Raji (cell line): Measurements from ENCODE around the gene SYT7.

Experiments used
- POLR2A ChIP-seq: IDR thresholded peaks from 2 replicates; pipeline ENCODE4 v1.6.1; 2011; ENCODE audit warnings: low read depth, low read length, control low read depth; ENCODE audit not compliant: insufficient read depth

Gene SYT7

GRCh38 chr11:61497876-61498275 lies 83.0 kb downstream of the SYT7 start:
- TF ChIP-seq POLR2A: no peak

DNA sequence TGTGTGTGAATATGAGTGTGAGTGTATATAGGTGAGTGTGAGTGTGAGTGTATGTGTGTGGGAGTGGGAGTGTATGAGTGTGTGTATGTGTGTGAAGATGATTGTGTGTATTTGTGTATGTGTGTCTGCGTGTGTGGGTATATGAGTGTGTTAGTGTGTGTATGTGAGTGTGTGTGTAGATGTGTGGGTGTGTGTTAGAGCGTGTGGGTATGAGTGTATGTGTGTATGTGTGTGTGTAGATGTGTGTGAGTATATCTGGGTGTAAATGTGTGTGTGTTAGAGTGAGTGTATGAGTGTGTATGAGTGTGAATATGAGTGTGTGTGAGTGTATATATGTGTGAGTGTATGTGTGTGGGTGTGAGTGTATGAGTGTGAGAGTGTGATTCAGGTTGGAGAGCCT lies 83.4 kb downstream of the SYT7 start:
- no peak for TF ChIP-seq POLR2A

GRCh38 chr11:61496602-61497400 lies 84.1 kb downstream of the SYT7 start:
- no peak for TF ChIP-seq POLR2A

DNA sequence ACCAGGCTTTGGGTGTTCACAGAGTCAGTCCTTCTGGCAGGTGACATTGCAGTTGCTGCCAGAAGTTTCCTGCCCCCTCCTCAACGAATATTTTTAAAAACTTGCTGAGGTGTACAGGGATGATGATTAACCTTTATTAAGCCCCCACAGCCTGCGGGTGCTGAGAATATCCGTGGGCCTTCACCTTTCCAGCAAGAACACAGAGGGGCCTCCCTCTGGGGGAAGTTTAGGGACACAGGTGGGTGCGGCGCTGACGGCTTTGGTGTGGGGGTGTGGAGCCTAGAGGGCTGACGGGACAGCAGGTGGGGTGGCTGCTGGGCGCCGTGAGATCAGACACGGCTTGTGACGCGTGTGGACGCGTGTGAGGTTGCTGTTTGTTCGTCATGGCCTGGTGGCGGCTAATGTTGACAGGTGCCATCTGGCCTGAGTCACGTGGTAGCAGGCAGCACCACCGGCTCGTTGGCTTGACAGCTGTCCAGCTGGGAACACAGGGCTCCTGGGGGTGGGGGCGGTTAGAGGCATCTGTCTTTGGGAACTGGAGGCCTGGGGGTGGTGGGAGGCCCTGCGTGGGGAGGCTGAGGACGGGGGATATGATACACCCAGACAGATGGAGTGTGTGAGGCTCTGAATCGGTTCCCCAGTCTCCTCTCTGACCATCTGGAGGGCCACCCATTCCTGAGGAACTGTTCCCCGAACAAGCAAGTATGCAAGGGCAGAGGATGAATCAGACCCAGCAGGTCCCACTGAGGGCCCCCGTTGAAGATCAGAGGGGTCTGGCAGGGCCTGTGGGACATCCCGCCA lies 84.9 kb downstream of the SYT7 start:
- no peak for TF ChIP-seq POLR2A

DNA sequence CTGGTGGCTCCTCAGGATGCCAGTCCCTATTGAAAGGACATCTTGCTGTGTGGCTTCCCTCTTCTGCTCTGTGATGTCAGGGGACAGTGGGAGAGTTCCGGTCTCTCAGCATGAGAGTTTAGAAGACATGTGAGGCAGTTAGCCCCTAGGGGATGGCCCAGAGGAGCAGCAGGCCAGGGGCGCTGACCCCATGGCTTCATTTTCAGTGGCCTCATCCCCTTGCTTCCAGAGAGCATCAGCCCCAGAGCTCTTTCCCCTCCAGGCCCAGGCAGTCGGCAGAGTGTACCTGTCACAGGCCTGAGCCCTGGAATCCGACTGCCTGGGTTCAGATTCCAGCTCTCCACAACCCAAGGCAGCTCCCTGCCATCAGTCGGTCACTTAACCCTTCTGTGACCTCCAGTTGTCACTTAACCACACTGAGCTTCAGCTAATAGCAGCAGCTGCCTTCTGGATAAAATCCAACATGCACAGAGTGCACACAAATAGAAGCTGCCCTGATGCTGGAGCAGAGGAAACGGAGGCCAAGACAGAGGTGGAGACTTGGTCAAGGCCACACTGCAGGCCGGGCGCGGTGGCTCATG lies 86.4 kb downstream of the SYT7 start:
- TF ChIP-seq POLR2A: no peak

- TF ChIP-seq POLR2A: no peak
Measured at GRCh38 chr11:61491736-61492395, 89.0 kb downstream of the SYT7 start.

DNA sequence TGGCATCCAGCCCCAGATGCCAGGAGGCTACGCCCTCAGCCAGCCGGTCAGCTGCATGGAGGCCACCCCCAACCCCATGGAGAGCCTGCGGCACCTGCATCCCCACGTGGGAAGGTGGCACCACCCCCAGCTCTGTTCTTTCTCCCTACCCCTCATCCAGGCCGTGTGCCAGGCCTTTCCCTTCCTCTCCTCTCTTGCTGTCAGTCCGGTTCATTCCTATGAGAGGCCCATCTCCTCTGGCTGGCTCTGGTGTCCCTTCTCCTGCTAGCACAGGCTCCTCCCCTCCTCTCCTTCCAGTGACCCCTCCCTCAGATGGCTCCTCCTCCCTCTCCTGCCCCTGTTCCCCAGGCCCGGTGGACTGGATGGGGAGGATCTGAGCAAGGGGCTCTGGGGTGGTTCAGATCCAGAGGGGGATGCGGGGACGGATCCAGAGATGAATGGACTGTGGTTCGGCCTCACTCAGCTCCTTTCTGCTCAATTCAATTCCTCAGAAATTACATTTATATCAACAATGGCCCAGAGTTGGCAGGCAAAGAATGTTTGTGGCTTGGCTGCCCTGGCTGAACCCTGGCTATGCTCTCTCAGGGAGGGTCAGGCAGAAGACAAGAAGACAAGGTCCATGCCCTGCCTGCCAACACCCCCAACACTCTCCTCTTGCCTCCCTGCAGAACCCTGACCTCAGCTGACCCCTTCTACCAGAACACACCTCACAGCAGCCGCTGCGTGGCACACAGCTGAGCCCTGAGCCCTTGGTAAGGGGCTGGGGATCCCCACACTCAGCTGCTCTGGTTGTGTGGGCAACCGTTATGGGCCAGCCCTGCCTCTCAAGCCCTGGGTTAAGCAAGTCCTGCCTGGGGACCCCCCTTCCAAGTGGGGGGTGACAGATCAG lies 90.8 kb downstream of the SYT7 start:
- TF ChIP-seq POLR2A: no peak

GRCh38 chr11:61488651-61489291 lies 92.1 kb downstream of the SYT7 start:
- no peak for TF ChIP-seq POLR2A

DNA sequence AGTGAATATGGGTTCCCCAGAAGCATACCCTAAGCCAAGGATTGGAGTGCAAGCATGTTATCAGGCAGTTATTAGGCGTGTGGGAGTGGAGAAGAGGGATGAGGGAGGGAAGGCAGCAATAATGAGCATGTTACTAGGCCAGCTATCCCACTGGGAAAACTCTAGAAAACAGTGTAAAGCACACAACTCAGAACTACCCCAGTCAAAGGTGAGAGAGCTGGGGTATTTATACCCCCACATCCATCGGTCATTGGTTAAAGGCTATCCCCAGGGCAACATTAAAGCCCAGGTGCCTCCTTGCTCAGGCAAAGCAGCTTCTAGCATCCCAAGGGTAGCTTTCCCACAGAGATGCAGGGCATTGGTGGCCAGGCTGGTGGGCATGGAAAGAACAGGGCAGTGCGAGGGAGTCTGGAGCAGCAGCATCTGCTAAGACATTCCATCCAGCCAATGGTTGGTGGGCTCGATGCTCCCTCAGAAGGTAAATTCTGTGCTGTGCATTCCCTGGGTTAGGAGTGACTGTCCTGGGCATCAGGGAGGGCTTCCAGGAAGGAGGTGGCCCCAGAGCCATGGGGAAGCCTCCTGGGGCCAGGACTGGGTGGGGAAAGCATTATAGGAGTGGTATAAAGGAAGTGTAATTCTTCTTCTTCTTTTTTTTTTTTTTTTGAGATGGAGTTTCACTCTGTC lies 93.4 kb downstream of the SYT7 start:
- no peak for TF ChIP-seq POLR2A

DNA sequence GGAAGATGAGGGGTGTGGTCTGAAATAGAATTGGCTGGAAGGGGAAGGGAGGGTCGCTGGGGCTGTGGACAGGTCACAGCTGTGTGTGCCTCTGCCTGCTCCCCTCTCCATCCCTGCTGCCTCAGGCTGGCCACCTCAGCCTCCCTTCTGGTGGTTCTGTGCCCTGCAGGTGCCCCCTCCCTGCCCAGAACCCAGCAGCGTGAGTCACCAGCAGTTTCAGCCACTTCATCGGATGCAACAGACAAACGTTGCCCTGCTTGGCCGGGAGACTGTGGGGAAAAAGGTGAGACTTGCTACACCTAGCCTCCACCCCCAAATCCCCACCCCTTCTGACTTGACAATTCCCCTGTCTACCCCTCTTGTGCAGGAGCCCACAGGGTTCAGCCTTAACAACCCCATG lies 94.1 kb downstream of the SYT7 start:
- no peak for TF ChIP-seq POLR2A

DNA sequence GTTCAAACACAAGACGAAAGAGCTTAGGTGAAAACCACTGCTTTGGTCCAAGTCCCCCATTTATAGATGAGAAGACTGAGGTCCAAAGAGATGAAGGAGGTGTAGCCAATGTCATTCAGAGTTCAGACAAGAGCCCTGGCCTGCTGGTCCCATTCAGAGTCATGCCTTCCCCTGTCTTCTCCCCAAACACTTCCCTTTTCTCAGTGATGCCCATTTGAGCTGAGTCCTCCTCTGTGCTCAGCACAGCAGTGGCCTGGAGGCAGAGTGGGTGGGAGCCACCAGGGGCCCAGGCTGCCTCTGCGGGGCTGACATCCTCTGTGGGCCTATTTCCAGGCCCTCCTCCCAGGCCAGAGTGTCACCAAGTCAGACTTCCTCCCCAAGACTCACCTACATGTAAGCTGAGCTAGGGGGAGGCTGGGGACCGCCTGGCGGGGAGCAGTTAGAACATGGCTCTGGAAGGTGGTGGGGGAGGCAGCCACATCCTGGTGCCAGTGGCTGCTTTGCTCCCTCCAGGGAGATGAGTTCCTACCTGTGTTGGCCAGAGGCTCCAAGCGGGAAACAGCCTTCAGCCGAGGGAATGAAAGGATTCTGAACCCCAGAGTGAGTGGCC lies 94.8 kb downstream of the SYT7 start:
- TF ChIP-seq POLR2A: no peak

DNA sequence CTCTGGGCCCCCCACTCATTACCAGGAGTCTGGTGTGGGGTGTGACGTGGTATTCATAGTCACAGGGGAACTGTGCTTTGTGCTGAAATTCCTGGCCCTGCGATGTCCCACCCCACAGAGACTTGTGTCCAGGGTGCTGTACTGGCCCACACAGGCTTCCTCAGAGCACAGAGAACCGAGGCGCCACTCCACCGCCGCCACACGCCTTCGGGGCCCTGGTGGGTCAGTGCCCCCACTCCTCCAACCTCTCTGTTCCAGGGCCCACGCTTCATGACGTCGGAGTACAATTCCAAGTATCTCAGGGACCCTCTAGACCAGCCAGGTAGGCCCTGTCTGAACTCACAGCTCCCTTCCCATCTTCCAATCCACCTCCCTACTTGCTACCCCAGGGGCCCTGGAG lies 95.8 kb downstream of the SYT7 start:
- TF ChIP-seq POLR2A: no peak

- TF ChIP-seq POLR2A: no peak
Measured at GRCh38 chr11:61484541-61484940, 96.3 kb downstream of the SYT7 start.

GRCh38 chr11:61482513-61482912 lies 98.4 kb downstream of the SYT7 start:
- no peak for TF ChIP-seq POLR2A

DNA sequence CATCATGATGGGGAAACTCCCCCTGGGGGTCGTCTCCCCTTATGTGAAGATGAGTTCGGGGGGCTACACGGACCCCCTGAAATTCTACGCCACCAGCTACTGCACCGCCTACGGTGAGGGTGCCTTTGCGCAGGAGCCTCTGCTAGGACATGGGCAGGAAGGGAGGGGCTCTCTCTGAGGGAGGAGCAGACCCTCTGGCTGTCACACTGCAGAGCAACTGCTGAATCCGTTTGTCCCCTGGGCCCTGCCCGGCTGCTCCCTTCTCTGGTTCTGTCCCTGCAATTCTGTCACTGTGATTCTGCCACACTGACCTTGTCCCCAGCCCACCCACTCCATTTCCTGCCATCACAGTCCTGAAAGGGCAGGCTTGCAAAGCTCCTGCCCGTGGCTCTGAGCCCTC lies 99.1 kb downstream of the SYT7 start:
- TF ChIP-seq POLR2A: no peak
